ENCODE data around the gene ANKS1B.

ANKS1B gene

DNA sequence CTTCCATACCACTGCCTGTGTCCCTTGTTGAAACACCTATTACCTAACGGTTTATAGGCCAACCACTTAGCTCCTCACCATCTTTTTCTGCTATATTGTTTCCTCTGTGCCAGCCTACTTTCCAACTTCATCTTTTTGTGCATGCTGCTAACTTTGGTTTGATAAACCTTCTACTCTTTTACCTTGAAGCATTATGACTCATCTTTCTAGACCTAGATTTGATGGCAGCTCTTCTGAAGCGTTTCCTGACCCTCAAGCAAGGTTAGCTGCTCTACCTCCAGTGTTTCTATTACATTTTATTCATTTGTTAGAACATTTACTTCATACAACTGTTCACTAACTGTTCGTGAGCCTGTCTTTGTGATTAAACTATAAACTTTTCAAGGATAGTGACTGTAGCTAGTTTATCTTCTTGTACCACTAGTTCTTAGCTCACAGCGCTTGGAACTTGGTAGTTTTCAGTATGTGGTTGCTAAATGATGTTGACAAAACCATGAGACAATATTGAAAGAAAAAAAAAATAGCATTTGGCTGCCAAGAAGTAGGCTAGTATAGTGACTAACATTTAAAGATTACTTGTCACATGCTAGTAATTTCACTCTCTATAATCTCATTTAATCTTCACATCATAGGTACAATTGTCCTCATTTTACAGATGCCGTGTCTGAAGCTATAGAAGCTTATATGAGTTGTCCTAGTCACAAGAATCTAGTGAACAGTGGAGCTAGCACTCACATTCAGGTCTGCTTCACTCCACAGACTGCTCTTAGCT lies 1260.2 kb downstream of the ANKS1B start:
- TF ChIP-seq GATA2 (IDR thresholded peaks at IDR 0.05; ENCODE audit: low read depth, low read length) (no peak), GATA3 (IDR thresholded peaks at IDR 0.05; ENCODE audit: low read depth, low read length) (no peak)

DNA sequence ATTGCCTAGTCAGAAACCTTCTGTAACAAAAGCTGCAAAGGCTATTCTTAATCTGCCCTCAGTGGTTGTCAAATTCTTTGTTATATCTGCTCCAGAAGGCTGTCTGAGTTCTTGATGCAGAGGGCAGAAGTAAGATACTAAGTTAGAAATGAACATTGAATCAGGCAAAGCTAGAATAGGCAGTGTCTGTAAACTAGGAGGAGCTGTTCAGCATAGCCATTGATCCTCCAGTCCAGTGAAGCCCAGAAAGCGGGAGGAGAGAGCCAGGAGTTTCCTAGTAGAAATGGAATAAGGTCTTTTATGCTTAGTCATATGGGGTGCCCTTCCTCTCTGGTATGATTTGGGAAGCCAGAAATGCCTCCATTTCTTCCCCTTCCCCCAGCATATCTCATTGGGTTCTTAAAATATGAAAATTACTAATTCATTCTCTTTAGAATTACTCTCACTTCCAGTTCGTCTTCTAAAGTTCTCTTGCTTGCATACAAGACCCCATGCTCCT lies 1263.5 kb downstream of the ANKS1B start:
- TF ChIP-seq GATA3 (IDR thresholded peaks at IDR 0.05; ENCODE audit: low read depth, low read length), result no peak
- no peak for TF ChIP-seq GATA2 (IDR thresholded peaks at IDR 0.05; ENCODE audit: low read depth, low read length)

DNA sequence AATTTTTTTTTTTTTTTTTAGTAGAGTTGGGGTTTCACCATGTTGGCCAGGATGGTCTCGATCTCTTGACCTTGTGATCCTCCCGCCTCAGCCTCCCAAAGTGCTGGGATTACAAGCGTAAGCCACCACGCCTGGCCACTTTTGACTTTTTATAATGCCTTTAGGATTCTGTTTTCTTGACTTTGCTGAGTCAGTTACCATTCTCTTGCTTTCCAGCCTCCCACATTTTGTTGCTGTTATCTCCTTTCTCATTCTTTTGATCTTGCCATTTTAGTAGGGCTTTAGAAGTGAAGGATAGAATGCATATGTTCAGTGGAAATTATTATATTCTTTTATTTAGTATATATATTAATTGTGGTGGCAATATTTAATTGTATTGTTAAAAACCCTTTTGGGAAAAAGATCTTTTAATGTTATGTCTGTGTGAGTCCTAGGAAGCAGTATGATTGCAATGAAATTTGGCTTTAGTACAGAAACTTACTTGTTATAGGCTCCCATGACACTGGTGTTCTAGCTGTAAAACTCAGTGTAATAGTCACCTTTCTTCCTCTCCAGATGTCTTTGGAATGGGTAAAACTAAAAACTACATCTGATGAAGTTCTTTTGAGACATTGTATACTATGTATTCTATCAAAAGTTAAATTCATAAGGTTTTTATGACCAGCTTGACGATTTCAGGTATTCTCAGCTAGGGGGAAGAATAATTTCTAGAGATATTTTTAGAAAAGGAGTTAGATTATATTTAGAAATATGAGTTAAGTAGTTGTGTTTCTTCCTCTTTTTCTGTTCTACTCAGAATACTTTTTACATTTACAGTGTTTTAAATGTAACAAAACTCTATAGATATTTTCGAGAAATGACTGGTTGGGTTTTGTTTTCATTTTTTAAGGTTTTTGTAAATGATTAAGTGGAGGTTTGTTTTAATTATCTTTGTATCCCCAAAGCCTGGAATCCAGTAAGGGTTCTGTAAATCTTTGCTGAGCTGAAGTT lies 1264.9 kb downstream of the ANKS1B start:
- TF ChIP-seq GATA2 (IDR thresholded peaks at IDR 0.05; ENCODE audit: low read depth, low read length), result no peak
- no peak for TF ChIP-seq GATA3 (IDR thresholded peaks at IDR 0.05; ENCODE audit: low read depth, low read length)

DNA sequence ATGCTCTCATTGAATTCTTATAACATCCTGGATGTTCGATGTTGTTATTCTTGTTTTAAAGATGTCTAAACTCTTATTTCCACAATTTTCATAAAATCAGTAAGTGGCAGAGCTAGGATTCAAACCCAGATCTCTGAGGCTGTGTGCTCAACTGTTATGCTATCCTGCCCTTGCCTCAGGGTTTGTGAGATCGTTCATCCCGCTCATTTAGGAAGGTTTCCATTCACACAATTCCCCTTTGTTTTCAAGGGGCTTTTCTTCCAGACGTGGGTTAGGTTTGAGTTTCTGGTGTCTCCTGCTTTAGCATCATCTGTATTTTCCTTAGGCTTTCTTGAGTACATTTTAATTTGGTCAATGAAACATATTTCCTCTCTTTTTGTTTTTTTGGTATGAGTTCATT lies 1270.3 kb downstream of the ANKS1B start:
- TF ChIP-seq GATA3 (IDR thresholded peaks at IDR 0.05; ENCODE audit: low read depth, low read length), result no peak
- TF ChIP-seq GATA2 (IDR thresholded peaks at IDR 0.05; ENCODE audit: low read depth, low read length), result no peak

DNA sequence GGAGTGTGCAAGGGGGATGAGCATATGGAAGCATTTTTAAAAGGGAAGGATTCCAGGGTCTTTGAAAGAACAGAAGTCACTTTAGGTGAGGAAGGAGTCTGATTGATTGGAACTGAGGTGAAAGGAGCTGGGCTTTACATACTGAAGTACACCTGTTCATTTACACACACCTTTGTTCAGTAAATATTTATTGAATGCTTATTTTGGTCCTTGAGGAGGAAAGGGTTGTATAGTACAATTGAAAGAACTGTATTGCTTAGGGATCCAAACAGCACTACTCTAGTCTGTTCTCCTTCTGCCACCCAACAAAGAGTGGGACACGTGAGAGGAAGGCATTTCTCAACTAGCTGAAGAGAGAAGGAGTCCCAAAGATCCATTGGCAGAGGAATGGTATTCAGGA lies 1275.7 kb downstream of the ANKS1B start:
- TF ChIP-seq GATA2 (IDR thresholded peaks at IDR 0.05; ENCODE audit: low read depth, low read length) (no peak), GATA3 (IDR thresholded peaks at IDR 0.05; ENCODE audit: low read depth, low read length) (no peak)

DNA sequence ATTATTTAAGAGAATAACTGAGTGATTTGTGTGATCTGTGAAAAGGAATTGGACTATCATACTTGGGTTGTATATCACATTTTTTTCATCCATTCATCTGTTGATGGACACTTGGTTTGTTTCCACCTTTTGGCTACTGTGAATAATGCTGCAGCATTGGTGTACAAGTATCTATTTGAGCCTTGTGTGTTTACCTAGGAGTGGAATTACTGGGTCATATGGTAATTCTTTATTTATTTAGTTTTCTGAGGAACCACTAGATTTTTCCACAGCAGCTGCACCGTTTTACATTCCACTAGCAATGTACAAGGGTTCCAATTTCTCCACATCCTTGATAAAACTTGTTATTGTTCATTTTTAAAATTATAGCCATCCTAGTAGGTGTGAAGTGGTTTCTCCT lies 1283.6 kb downstream of the ANKS1B start:
- no peak for TF ChIP-seq GATA2 (IDR thresholded peaks at IDR 0.05; ENCODE audit: low read depth, low read length)
- no peak for TF ChIP-seq GATA3 (IDR thresholded peaks at IDR 0.05; ENCODE audit: low read depth, low read length)

DNA sequence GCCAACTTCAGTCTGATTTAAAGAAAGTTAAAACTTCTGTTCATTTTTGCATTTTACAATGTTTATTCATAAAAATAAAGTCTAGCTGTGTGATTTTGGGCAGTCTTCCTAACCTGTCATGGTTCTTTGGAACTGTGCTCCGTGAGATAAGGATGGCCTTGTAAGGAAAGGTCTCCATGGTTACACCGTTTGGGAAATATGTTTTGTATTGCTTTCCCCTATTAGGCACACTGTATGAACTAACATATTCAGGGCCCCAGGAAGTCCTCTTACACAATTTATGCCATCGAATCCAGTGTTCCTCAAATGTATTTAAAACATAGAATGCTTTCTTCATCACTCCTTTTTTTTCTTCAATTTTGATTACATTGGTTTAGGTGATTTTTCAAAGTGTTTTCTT lies 1285.2 kb downstream of the ANKS1B start:
- TF ChIP-seq GATA2 (IDR thresholded peaks at IDR 0.05; ENCODE audit: low read depth, low read length) (no peak), GATA3 (IDR thresholded peaks at IDR 0.05; ENCODE audit: low read depth, low read length) (no peak)

DNA sequence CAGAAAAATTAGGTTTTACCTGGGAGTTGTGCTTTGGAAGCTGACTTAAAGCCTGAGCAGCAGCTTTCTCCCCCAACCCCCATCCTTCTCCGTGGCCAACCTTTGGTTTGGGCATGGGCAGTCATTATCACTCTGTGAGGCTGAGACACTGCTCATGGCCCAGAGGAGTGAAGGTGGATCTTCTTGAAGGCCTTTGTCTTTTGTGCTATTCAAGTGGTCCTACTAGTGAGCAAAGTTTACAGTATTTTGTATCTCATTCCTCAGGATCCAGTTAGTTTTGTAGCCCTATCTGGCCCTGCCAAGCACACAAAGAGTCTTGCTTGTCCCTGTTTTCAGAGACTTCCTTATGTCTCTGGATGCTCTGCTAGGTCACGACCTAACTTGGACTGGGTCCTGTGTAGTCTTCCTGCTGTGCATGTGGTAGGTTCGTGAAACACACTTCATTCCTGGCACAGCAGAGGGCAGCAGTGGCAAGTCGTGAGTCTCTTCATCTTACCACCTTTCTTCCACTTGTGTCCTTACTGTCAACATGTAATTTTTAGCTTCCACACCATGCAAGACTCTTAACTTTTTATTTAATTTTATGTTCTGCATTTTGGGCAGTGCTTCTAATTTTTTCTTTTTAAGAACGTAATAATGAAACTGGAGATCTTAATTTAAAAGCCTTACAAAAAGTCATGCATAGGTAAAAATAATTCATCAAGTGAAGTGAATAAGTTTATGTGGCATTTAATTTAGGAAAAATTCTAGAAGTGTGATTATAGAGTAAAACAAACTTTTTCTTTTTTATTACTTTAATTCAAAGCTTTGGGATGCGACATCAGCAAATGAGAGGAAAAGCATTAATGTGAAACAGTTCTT lies 1285.9 kb downstream of the ANKS1B start:
- no peak for TF ChIP-seq GATA3 (IDR thresholded peaks at IDR 0.05; ENCODE audit: low read depth, low read length)
- no peak for TF ChIP-seq GATA2 (IDR thresholded peaks at IDR 0.05; ENCODE audit: low read depth, low read length)

DNA sequence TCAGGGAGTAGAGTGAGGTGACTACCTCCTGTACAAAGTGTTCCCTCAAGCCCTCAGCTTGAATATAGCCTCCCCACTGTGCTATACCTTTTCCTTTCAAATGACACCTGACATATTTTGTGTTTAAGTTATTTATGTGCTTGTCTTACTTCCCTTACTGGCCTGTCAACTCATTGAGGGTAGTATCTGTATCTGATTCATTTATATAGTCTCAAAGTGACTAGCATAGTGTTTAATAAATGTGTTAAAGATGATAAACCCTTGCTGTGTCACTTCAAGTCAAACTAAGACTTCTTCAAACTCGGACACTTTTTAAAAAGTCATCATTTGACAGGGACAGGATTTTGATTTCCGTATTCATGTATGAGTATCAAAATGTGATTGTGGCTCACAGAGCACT lies 1287.5 kb downstream of the ANKS1B start:
- no peak for TF ChIP-seq GATA2 (IDR thresholded peaks at IDR 0.05; ENCODE audit: low read depth, low read length)
- TF ChIP-seq GATA3 (IDR thresholded peaks at IDR 0.05; ENCODE audit: low read depth, low read length), result no peak

DNA sequence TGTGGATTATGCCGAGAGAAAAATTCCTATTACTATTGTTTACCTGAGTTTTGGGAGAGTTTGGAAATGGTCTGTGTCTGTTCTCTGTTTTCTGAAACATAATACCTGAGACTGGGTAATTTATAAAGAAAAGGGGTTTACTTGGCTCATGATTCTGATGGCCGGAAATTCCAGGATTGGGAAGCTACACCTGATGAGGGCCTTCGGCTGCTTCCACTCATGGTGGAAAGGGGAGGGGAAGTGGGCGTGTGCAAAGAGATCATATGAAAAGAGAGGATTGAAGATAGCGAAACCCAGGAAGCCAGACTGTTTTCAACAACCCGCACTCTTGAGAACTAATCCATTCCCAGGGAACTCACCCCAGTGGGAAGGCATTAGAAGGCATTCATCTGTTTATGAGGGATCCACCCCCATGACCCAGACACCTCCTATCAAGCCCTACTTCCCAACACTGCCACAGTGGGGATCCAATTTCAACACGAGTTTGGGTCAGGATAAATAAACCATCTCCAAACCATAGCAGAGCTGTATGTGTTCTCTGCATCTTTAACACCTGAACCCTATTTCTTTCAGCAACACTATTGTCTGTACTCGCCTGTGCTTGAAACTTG lies 1288.6 kb downstream of the ANKS1B start:
- TF ChIP-seq GATA2 (IDR thresholded peaks at IDR 0.05; ENCODE audit: low read depth, low read length) (no peak), GATA3 (IDR thresholded peaks at IDR 0.05; ENCODE audit: low read depth, low read length) (no peak)

DNA sequence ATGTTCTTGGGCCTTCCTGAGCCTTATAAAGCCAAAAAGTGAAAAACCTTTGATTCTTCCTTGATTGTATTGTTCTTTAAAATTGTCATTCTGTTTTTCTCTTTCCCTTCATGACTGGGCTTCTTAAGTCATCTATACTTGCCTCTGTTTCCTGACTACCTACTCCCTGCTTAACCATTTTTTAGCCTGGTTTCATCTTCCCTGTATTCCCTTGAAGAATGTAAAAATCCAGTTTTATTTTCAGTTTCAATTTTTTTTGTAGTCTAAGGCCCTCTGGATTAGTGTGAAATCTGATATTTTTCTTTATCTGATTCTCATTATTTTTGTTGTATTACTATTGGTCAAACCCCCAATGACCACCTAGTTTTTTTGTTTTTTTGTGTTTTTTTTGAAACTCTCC lies 1293.4 kb downstream of the ANKS1B start:
- no peak for TF ChIP-seq GATA2 (IDR thresholded peaks at IDR 0.05; ENCODE audit: low read depth, low read length)
- TF ChIP-seq GATA3 (IDR thresholded peaks at IDR 0.05; ENCODE audit: low read depth, low read length), result no peak

DNA sequence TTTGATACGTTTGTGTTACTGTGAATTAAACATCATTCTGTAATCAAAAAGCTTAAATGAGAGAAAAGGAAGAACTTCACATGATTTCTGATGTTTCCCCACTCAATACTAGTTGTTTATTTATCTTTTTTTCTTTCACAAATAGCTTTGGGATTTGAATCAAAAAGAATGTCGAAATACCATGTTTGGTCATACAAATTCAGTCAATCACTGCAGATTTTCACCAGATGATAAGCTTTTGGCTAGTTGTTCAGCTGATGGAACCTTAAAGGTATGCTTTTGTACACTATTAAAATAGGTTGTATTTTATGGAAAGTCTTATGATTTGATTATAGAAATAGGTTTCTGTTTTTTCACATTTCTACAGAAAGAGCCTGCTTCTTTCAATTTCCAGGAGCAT lies 1298.1 kb downstream of the ANKS1B start:
- TF ChIP-seq GATA2 (IDR thresholded peaks at IDR 0.05; ENCODE audit: low read depth, low read length) (no peak), GATA3 (IDR thresholded peaks at IDR 0.05; ENCODE audit: low read depth, low read length) (no peak)

Data from SH-SY5Y (cell line).